PC-9 (cell line): ENCODE measurements around the gene IMPA2. TPM values are rescaled to one million over a fixed set of nuclear protein-coding genes. Genes with fewer than 3 reads are reported as not detected.

Source experiments
- BruUV-seq: library from RNA; stranded (reverse); fragments of 400-500 nt; replicated peaks from 2 replicates; lab custom pipeline; 2021; lab: Mats Ljungman, UMichigan
- CTCF ChIA-PET: fragments of 300-600 bp; sonication (Branson Sonifier 250); formaldehyde crosslinking; loops from one replicate; lab custom pipeline; 2022; ENCODE audit warnings: antibody characterized with exemption; lab: Charles Lee
- POLR2A ChIA-PET: fragments of 300-600 bp; sonication (Branson Sonifier 250); formaldehyde crosslinking; loops from one replicate; lab custom pipeline; 2022; ENCODE audit warnings: antibody characterized with exemption; ENCODE audit not compliant: unreplicated experiment; lab: Charles Lee
- DNase-seq, 2 experiments: peaks; one replicate each; pipeline versions ENCODE4 v3.0.0 to v3.0.0-alpha.2; 2015 to 2022; ENCODE audit warnings: mixed read lengths in 1 of 2
- H2AFZ ChIP-seq: fragments of 200-600 bp; sonication (generic); 2 replicates; pipeline ENCODE4 v1.8.1; 2017; ENCODE audit warnings: antibody characterized with exemption
- H3F3A ChIP-seq: fragments of 200-600 bp; sonication (generic); 2 replicates; pipeline ENCODE4 v1.8.1; 2017; ENCODE audit warnings: antibody characterized with exemption, mild to moderate bottlenecking, low read depth; ENCODE audit not compliant: insufficient read depth
- H3K27ac ChIP-seq: fragments of 200-600 bp; sonication (generic); 2 replicates; pipeline ENCODE4 v1.6.1; 2016; ENCODE audit warnings: mixed run types
- H3K27me3 ChIP-seq: fragments of 200-600 bp; sonication (generic); 2 replicates; pipeline ENCODE4 v1.6.1; 2016; ENCODE audit warnings: low read depth, mixed run types; ENCODE audit not compliant: insufficient read depth
- H3K36me3 ChIP-seq: fragments of 200-600 bp; sonication (generic); 2 replicates; pipeline ENCODE4 v1.6.1; 2016; ENCODE audit warnings: low read depth, mixed run types
- H3K4me1 ChIP-seq: fragments of 200-600 bp; sonication (generic); replicated peaks from 2 replicates; pipeline ENCODE4 v1.6.1; 2016; ENCODE audit warnings: mixed run types; ENCODE audit not compliant: insufficient read depth
- H3K4me2 ChIP-seq: fragments of 200-600 bp; sonication (generic); 2 replicates; pipeline ENCODE4 v1.6.1; 2017; ENCODE audit warnings: mixed run types
- H3K4me3 ChIP-seq: fragments of 200-600 bp; sonication (generic); 2 replicates; pipeline ENCODE4 v1.6.1; 2016; ENCODE audit warnings: mixed run types
- H3K79me2 ChIP-seq: fragments of 200-600 bp; sonication (generic); 2 replicates; pipeline ENCODE4 v1.6.1; 2017; ENCODE audit warnings: low read depth, mixed run types
- H3K9me2 ChIP-seq: fragments of 200-600 bp; sonication (generic); 2 replicates; pipeline ENCODE4 v1.8.1; 2017; ENCODE audit warnings: mild to moderate bottlenecking; ENCODE audit not compliant: insufficient read depth
- H3K9me3 ChIP-seq: fragments of 200-600 bp; sonication (generic); 2 replicates; pipeline ENCODE4 v1.8.1; 2016; ENCODE audit warnings: low read depth; ENCODE audit not compliant: insufficient read depth
- H4K20me1 ChIP-seq: fragments of 200-600 bp; sonication (generic); 2 replicates; pipeline ENCODE4 v1.8.1; 2017; ENCODE audit not compliant: insufficient read depth
- CTCF ChIP-seq: fragments of 200-600 bp; sonication (generic); conservative IDR thresholded peaks from 2 replicates; pipeline ENCODE4 v1.6.1; 2017; ENCODE audit warnings: mixed run types, antibody characterized with exemption, mild to moderate bottlenecking, moderate library complexity
- EZH2 ChIP-seq: fragments of 200-600 bp; sonication (generic); IDR thresholded peaks from 2 replicates; pipeline ENCODE4 v1.8.0; 2017; ENCODE audit warnings: antibody characterized with exemption, low read depth
- intact Hi-C: fragments of 100-400 bp; cut with micrococcal nuclease; formaldehyde crosslinking; loops from one replicate; pipeline ENCODE4 v1.10.0; 2022; ENCODE audit not compliant: unreplicated experiment
- total RNA-seq: library from RNA; stranded (reverse); gene quantifications from 2 replicates; pipeline ENCODE4 v1.2.3, GENCODE V29; 2021

Gene IMPA2
- total RNA-seq, 1 experiment from 2014 or later, result 91.4 TPM

GRCh38 chr18:11940956-11941355 is 40.4 kb upstream of the IMPA2 start:
- Histone ChIP-seq H3K4me2 (no peak overlapping the region), H3F3A (peaks cover 17% of the 10 kb centered on the region), H3K36me3 (no peaks in the 10 kb centered on the region), H3K9me2 (no peaks in the 10 kb centered on the region), H4K20me1 (no peaks in the 10 kb centered on the region), H3K4me1 (peaks cover 8% of the 10 kb centered on the region), H3K27me3 (no peaks in the 10 kb centered on the region), H3K79me2 (no peaks in the 10 kb centered on the region), H3K4me3 (no peak overlapping the region), H3K27ac (no peak overlapping the region), H3K9me3 (no peaks in the 10 kb centered on the region), H2AFZ (no peak overlapping the region)
- POLR2A ChIA-PET, result no interaction called here
- no TSS peak for BruUV-seq
- intact Hi-C loops, result no loop called here
- TF ChIP-seq CTCF (no peak), EZH2 (no peak)
- no peak for DNase-seq
- CTCF ChIA-PET, result interaction anchor here (0.6 to 1.3 kb wide), 2 partner anchors 40 to 54 kb away, joined by 3 to 8 read pairs; no protein-coding TSS in a partner anchor

GRCh38 chr18:11943551-11943950 is 37.8 kb upstream of the IMPA2 start:
- Histone ChIP-seq H3K9me2 (no peaks in the 10 kb centered on the region), H3K36me3 (no peaks in the 10 kb centered on the region), H3K9me3 (no peaks in the 10 kb centered on the region), H3K27ac (peak overlapping the region; percentile 53; the same call in 1 of the 2 replicates), H3K27me3 (no peaks in the 10 kb centered on the region), H3K4me1 (peaks cover 25% of the 10 kb centered on the region), H3K4me3 (no peak overlapping the region), H3K79me2 (no peaks in the 10 kb centered on the region), H3F3A (peaks cover 31% of the 10 kb centered on the region), H4K20me1 (no peaks in the 10 kb centered on the region), H2AFZ (no peak overlapping the region), H3K4me2 (no peak overlapping the region)
- ChIA-PET CTCF (no interaction called here), POLR2A (interaction anchor here (1.1 kb wide), 1 partner anchor 56 kb away, joined by 4 read pairs; no protein-coding TSS in a partner anchor)
- TF ChIP-seq CTCF, result no peak
- TF ChIP-seq EZH2, result no peak
- no TSS peak for BruUV-seq
- intact Hi-C loops, result no loop called here
- no peak for DNase-seq

- TF ChIP-seq EZH2 (no peak), CTCF (no peak)
- ChIA-PET CTCF (interaction anchor here (1.6 kb wide), 1 partner anchor 50 kb away, joined by 4 read pairs; no protein-coding TSS in a partner anchor), POLR2A (no interaction called here)
- Histone ChIP-seq H3K27me3 (no peaks in the 10 kb centered on the region), H3K79me2 (peaks cover 3% of the 10 kb centered on the region; the same call in 1 of the 2 replicates), H4K20me1 (no peaks in the 10 kb centered on the region), H3K27ac (no peak overlapping the region), H3F3A (peaks cover 31% of the 10 kb centered on the region), H3K4me2 (no peak overlapping the region), H3K9me2 (no peaks in the 10 kb centered on the region), H3K9me3 (no peaks in the 10 kb centered on the region), H3K4me3 (no peak overlapping the region), H3K36me3 (no peaks in the 10 kb centered on the region), H2AFZ (no peak overlapping the region), H3K4me1 (peaks cover 27% of the 10 kb centered on the region)
- intact Hi-C loops, result no loop called here
- DNase-seq, result no peak
- BruUV-seq, result no TSS peak
Measured at GRCh38 chr18:11944252-11944651, 37.1 kb upstream of the IMPA2 start.
